Measurements from ENCODE around the gene SYNJ2BP. TPM values are rescaled to one million over a fixed set of nuclear protein-coding genes. Genes with fewer than 3 reads are reported as not detected.

Gene SYNJ2BP
- total RNA-seq, 1 experiment from 2014 or later = 27.9 TPM

DNA sequence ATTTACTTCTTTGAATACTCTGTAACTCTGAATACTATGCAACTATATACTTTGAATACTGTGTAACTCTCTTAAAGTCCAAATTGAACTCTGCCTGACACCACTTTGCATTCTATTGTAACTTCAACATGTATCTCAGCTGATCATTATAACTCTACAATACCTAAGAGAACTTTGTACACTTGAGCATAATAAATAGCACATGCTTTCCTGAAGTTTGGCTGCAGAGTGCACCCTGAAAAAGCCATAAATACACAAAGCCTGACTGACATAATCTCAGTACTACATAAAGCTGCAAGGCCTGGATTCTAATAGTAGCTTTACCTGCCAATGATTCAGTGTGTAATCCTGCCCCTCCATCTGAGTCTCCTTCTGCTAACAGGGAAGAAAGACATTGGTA is 36.1 kb downstream of the SYNJ2BP start (continued):
- TF ChIP-seq NR1H2 (CRISPR knock-in tag; IDR thresholded peaks at IDR 0.05) (no peak), ZNF121 (CRISPR knock-in tag; IDR thresholded peaks at IDR 0.05) (no peak), TCF7 (CRISPR knock-in tag; IDR thresholded peaks at IDR 0.05; ENCODE audit: low read depth) (no peak)

DNA sequence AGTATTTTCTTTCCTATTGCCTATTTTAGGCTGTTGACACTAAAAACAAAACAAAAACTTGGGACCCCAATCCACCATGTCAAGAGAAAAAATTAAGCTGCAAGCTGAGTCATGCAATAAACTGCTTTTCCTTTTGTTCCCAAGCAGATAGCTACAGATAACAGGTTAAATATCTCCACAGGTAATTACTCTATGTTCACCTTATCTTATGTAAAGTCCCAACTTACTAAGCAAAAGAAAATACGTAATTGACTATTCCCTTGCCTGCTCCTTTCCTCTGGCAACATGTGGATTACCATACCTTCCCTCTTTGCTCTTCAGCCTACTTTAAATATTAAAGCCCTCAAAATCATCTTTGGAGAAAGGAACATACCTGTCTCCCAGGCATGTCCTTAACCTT is 38.2 kb downstream of the SYNJ2BP start:
- H3K36me3 Mint-ChIP-seq = peaks cover 4% of the 10 kb centered on the region
- ATAC-seq = no peak
- peaks cover 7% of the 10 kb centered on the region for H3K4me1 Mint-ChIP-seq
- H3K9me3 Mint-ChIP-seq = no peaks in the 10 kb centered on the region
- no peaks in the 10 kb centered on the region for H3K27me3 Mint-ChIP-seq (ENCODE audit: low read depth)
- DNase-seq (ENCODE audit: low spot score) = no peak
- H3K27ac Mint-ChIP-seq = no peak overlapping the region
- ChIA-PET POLR2A (no interaction called here), CTCF (no interaction called here)
- no peak for TF ChIP-seq SMAD4 (CRISPR knock-in tag; IDR thresholded peaks at IDR 0.05)
- TF ChIP-seq, protein P1, sequence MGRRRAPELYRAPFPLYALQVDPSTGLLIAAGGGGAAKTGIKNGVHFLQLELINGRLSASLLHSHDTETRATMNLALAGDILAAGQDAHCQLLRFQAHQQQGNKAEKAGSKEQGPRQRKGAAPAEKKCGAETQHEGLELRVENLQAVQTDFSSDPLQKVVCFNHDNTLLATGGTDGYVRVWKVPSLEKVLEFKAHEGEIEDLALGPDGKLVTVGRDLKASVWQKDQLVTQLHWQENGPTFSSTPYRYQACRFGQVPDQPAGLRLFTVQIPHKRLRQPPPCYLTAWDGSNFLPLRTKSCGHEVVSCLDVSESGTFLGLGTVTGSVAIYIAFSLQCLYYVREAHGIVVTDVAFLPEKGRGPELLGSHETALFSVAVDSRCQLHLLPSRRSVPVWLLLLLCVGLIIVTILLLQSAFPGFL (CRISPR knock-in tag; IDR thresholded peaks at IDR 0.05; ENCODE audit: borderline replicate concordance) = no peak
- no peak for TF ChIP-seq GTF2I (CRISPR knock-in tag; conservative IDR thresholded peaks at IDR 0.05)
- TF ChIP-seq, protein P2, sequence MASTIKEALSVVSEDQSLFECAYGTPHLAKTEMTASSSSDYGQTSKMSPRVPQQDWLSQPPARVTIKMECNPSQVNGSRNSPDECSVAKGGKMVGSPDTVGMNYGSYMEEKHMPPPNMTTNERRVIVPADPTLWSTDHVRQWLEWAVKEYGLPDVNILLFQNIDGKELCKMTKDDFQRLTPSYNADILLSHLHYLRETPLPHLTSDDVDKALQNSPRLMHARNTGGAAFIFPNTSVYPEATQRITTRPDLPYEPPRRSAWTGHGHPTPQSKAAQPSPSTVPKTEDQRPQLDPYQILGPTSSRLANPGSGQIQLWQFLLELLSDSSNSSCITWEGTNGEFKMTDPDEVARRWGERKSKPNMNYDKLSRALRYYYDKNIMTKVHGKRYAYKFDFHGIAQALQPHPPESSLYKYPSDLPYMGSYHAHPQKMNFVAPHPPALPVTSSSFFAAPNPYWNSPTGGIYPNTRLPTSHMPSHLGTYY (CRISPR knock-in tag; IDR thresholded peaks at IDR 0.05) = no peak
- no peak for TF ChIP-seq IRF2 (CRISPR knock-in tag; IDR thresholded peaks at IDR 0.05; ENCODE audit: borderline replicate concordance, low read depth)
- TF ChIP-seq, protein P3, sequence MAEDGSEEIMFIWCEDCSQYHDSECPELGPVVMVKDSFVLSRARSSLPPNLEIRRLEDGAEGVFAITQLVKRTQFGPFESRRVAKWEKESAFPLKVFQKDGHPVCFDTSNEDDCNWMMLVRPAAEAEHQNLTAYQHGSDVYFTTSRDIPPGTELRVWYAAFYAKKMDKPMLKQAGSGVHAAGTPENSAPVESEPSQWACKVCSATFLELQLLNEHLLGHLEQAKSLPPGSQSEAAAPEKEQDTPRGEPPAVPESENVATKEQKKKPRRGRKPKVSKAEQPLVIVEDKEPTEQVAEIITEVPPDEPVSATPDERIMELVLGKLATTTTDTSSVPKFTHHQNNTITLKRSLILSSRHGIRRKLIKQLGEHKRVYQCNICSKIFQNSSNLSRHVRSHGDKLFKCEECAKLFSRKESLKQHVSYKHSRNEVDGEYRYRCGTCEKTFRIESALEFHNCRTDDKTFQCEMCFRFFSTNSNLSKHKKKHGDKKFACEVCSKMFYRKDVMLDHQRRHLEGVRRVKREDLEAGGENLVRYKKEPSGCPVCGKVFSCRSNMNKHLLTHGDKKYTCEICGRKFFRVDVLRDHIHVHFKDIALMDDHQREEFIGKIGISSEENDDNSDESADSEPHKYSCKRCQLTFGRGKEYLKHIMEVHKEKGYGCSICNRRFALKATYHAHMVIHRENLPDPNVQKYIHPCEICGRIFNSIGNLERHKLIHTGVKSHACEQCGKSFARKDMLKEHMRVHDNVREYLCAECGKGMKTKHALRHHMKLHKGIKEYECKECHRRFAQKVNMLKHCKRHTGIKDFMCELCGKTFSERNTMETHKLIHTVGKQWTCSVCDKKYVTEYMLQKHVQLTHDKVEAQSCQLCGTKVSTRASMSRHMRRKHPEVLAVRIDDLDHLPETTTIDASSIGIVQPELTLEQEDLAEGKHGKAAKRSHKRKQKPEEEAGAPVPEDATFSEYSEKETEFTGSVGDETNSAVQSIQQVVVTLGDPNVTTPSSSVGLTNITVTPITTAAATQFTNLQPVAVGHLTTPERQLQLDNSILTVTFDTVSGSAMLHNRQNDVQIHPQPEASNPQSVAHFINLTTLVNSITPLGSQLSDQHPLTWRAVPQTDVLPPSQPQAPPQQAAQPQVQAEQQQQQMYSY (CRISPR knock-in tag; IDR thresholded peaks at IDR 0.05) = no peak
- TF ChIP-seq, protein P4, sequence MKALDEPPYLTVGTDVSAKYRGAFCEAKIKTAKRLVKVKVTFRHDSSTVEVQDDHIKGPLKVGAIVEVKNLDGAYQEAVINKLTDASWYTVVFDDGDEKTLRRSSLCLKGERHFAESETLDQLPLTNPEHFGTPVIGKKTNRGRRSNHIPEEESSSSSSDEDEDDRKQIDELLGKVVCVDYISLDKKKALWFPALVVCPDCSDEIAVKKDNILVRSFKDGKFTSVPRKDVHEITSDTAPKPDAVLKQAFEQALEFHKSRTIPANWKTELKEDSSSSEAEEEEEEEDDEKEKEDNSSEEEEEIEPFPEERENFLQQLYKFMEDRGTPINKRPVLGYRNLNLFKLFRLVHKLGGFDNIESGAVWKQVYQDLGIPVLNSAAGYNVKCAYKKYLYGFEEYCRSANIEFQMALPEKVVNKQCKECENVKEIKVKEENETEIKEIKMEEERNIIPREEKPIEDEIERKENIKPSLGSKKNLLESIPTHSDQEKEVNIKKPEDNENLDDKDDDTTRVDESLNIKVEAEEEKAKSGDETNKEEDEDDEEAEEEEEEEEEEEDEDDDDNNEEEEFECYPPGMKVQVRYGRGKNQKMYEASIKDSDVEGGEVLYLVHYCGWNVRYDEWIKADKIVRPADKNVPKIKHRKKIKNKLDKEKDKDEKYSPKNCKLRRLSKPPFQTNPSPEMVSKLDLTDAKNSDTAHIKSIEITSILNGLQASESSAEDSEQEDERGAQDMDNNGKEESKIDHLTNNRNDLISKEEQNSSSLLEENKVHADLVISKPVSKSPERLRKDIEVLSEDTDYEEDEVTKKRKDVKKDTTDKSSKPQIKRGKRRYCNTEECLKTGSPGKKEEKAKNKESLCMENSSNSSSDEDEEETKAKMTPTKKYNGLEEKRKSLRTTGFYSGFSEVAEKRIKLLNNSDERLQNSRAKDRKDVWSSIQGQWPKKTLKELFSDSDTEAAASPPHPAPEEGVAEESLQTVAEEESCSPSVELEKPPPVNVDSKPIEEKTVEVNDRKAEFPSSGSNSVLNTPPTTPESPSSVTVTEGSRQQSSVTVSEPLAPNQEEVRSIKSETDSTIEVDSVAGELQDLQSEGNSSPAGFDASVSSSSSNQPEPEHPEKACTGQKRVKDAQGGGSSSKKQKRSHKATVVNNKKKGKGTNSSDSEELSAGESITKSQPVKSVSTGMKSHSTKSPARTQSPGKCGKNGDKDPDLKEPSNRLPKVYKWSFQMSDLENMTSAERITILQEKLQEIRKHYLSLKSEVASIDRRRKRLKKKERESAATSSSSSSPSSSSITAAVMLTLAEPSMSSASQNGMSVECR (CRISPR knock-in tag; IDR thresholded peaks at IDR 0.05; ENCODE audit: borderline replicate concordance) = no peak
- TF ChIP-seq, protein P5, sequence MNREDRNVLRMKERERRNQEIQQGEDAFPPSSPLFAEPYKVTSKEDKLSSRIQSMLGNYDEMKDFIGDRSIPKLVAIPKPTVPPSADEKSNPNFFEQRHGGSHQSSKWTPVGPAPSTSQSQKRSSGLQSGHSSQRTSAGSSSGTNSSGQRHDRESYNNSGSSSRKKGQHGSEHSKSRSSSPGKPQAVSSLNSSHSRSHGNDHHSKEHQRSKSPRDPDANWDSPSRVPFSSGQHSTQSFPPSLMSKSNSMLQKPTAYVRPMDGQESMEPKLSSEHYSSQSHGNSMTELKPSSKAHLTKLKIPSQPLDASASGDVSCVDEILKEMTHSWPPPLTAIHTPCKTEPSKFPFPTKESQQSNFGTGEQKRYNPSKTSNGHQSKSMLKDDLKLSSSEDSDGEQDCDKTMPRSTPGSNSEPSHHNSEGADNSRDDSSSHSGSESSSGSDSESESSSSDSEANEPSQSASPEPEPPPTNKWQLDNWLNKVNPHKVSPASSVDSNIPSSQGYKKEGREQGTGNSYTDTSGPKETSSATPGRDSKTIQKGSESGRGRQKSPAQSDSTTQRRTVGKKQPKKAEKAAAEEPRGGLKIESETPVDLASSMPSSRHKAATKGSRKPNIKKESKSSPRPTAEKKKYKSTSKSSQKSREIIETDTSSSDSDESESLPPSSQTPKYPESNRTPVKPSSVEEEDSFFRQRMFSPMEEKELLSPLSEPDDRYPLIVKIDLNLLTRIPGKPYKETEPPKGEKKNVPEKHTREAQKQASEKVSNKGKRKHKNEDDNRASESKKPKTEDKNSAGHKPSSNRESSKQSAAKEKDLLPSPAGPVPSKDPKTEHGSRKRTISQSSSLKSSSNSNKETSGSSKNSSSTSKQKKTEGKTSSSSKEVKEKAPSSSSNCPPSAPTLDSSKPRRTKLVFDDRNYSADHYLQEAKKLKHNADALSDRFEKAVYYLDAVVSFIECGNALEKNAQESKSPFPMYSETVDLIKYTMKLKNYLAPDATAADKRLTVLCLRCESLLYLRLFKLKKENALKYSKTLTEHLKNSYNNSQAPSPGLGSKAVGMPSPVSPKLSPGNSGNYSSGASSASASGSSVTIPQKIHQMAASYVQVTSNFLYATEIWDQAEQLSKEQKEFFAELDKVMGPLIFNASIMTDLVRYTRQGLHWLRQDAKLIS (CRISPR knock-in tag; IDR thresholded peaks at IDR 0.05; ENCODE audit: borderline replicate concordance) = no peak
- TF ChIP-seq, protein P6, sequence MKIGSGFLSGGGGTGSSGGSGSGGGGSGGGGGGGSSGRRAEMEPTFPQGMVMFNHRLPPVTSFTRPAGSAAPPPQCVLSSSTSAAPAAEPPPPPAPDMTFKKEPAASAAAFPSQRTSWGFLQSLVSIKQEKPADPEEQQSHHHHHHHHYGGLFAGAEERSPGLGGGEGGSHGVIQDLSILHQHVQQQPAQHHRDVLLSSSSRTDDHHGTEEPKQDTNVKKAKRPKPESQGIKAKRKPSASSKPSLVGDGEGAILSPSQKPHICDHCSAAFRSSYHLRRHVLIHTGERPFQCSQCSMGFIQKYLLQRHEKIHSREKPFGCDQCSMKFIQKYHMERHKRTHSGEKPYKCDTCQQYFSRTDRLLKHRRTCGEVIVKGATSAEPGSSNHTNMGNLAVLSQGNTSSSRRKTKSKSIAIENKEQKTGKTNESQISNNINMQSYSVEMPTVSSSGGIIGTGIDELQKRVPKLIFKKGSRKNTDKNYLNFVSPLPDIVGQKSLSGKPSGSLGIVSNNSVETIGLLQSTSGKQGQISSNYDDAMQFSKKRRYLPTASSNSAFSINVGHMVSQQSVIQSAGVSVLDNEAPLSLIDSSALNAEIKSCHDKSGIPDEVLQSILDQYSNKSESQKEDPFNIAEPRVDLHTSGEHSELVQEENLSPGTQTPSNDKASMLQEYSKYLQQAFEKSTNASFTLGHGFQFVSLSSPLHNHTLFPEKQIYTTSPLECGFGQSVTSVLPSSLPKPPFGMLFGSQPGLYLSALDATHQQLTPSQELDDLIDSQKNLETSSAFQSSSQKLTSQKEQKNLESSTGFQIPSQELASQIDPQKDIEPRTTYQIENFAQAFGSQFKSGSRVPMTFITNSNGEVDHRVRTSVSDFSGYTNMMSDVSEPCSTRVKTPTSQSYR (CRISPR knock-in tag; IDR thresholded peaks at IDR 0.05) = no peak
- TF ChIP-seq, protein P7, sequence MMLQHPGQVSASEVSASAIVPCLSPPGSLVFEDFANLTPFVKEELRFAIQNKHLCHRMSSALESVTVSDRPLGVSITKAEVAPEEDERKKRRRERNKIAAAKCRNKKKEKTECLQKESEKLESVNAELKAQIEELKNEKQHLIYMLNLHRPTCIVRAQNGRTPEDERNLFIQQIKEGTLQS (CRISPR knock-in tag; conservative IDR thresholded peaks at IDR 0.05) = no peak
- no peak for TF ChIP-seq CREM (CRISPR knock-in tag; IDR thresholded peaks at IDR 0.05)
- no peak for TF ChIP-seq ZNF232 (CRISPR knock-in tag; IDR thresholded peaks at IDR 0.05)
- TF ChIP-seq ZNF138 (CRISPR knock-in tag; conservative IDR thresholded peaks at IDR 0.05) = no peak
- H3K4me3 Mint-ChIP-seq = no peak overlapping the region
